HG03457 (cell line): Measurements from ENCODE around the gene STT3B.
"Not testable (repeated sequence)": the region's sequence is repeated elsewhere in the genome, so short reads cannot be mapped to it uniquely, and the experiment has no call there.

Experiments used
- ATAC-seq: cut with Tn5 transposase; IDR thresholded peaks from one replicate; pipeline ENCODE4 v1.9.1; 2021; ENCODE audit warnings: moderate number of reproducible peaks; ENCODE audit not compliant: unreplicated experiment

The STT3B gene

GRCh38 chr3:31532587-31533168 is at the start of gene STT3B:
Gene STT3B (plus strand): TSS chr3:31532925. CDS start chr3:31532999, 74 bp downstream.
- peak; percentile 46 for ATAC-seq

- ATAC-seq: no peak
Observed at GRCh38 chr3:31483776-31484175, 48.9 kb upstream of the STT3B start.

GRCh38 chr3:31485196-31485595 is 47.5 kb upstream of the STT3B start:
- ATAC-seq: no peak

- ATAC-seq: no peak
Observed at GRCh38 chr3:31486865-31487533, 45.7 kb upstream of the STT3B start.

GRCh38 chr3:31488475-31489017 is 44.2 kb upstream of the STT3B start:
- ATAC-seq: no peak

GRCh38 chr3:31490502-31490901 is 42.2 kb upstream of the STT3B start:
- no peak for ATAC-seq

GRCh38 chr3:31491660-31492059 is 41.1 kb upstream of the STT3B start:
- ATAC-seq: no peak

GRCh38 chr3:31493149-31493548 is 39.6 kb upstream of the STT3B start:
- no peak for ATAC-seq

GRCh38 chr3:31495971-31496665 is 36.6 kb upstream of the STT3B start:
- no peak for ATAC-seq

- ATAC-seq: no peak
Observed at GRCh38 chr3:31498791-31499190, 33.9 kb upstream of the STT3B start.

- no peak for ATAC-seq
Observed at GRCh38 chr3:31499281-31499680, 33.4 kb upstream of the STT3B start.

- no peak for ATAC-seq
Observed at GRCh38 chr3:31502803-31503221, 29.9 kb upstream of the STT3B start.

GRCh38 chr3:31503456-31503855 is 29.3 kb upstream of the STT3B start:
- no peak for ATAC-seq

- no peak for ATAC-seq
Observed at GRCh38 chr3:31504230-31504629, 28.5 kb upstream of the STT3B start.

- ATAC-seq: no peak
Observed at GRCh38 chr3:31505371-31506048, 27.2 kb upstream of the STT3B start.

GRCh38 chr3:31506515-31506914 is 26.2 kb upstream of the STT3B start:
- ATAC-seq: not testable (repeated sequence)

- no peak for ATAC-seq
Observed at GRCh38 chr3:31508452-31509146, 24.1 kb upstream of the STT3B start.

- no peak for ATAC-seq
Observed at GRCh38 chr3:31509147-31509728, 23.5 kb upstream of the STT3B start.

- ATAC-seq: no peak
Observed at GRCh38 chr3:31514570-31514969, 18.2 kb upstream of the STT3B start.
